ENCODE measurements around the gene FRYL. TPM values are rescaled to one million over a fixed set of nuclear protein-coding genes. Genes with fewer than 3 reads are reported as not detected.
"Not testable (repeated sequence)": the region's sequence is repeated elsewhere in the genome, so short reads cannot be mapped to it uniquely, and the experiment has no call there.

FRYL gene
- polyA plus RNA-seq, 1 experiment = 28.0 TPM

DNA sequence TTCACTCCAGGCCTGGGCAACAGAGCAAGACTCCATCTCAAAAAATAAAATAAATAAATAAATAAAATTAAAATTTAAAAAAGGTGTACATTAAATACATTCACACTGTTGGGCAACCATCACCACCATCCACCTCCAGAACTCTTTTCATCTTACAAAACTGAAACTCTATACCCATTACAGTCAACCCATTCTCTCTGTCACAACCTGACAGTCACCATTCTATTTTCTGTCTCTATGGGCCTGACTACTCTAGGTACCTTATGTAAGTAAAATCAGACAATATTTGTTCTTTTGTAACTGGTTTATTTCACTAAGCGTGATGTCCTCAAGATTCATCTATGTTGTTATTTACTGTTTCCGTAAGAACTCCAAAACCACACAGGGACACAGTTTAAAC lies 59.6 kb downstream of the FRYL start:
- no peak overlapping the region for H3K4me3 ChIP-seq (ENCODE audit: low read depth, low read length)
- CTCF ChIA-PET = no interaction called here
- POLR2A ChIA-PET = no interaction called here
- TF ChIP-seq, protein P1, sequence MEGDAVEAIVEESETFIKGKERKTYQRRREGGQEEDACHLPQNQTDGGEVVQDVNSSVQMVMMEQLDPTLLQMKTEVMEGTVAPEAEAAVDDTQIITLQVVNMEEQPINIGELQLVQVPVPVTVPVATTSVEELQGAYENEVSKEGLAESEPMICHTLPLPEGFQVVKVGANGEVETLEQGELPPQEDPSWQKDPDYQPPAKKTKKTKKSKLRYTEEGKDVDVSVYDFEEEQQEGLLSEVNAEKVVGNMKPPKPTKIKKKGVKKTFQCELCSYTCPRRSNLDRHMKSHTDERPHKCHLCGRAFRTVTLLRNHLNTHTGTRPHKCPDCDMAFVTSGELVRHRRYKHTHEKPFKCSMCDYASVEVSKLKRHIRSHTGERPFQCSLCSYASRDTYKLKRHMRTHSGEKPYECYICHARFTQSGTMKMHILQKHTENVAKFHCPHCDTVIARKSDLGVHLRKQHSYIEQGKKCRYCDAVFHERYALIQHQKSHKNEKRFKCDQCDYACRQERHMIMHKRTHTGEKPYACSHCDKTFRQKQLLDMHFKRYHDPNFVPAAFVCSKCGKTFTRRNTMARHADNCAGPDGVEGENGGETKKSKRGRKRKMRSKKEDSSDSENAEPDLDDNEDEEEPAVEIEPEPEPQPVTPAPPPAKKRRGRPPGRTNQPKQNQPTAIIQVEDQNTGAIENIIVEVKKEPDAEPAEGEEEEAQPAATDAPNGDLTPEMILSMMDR (IDR thresholded peaks at IDR 0.05; ENCODE audit: low read depth, low read length) = no peak
- DNase-seq (ENCODE audit: low read depth, low spot score) = no peak
- no peaks in the 10 kb centered on the region for H3K9me3 ChIP-seq (ENCODE audit: control insufficient read depth, insufficient read depth, low read length)
- H3K27me3 ChIP-seq (ENCODE audit: control insufficient read depth, insufficient read depth, low read length) = no peaks in the 10 kb centered on the region
- no peak overlapping the region for H3K27ac ChIP-seq (ENCODE audit: low read depth, low read length)

DNA sequence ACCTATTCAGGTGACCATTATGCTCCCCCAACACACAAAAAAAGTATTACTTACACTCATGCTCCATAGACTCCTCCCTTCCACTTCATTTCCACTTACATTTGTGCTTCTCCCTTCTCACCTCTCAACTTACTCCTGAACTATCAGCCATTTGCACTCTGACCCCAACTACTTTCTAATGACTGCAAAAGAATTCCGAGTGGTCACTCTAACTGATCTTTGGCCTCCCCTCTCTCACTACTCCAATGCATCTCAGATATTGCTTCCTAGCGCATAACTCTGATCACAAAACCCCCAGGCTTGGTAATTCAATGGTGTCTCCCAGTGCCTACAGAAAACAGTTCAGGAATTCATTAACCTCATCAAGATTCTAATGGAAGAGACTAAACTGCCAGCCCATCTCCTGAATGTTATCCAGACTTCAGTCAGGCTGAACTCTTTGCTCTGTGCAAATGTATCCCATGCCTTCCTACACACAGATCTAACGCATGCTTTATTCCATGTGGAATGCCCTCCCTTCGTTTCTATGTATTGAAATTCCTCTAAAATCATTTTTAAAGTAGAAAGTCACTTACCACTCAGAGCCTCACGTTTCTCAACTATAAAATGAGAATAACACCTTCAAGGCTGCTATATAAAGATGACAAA lies 61.1 kb downstream of the FRYL start:
- no peaks in the 10 kb centered on the region for H3K9me3 ChIP-seq (ENCODE audit: control insufficient read depth, insufficient read depth, low read length)
- POLR2A ChIA-PET = no interaction called here
- TF ChIP-seq, protein P1 (IDR thresholded peaks at IDR 0.05; ENCODE audit: low read depth, low read length) = no peak
- no peaks in the 10 kb centered on the region for H3K27me3 ChIP-seq (ENCODE audit: control insufficient read depth, insufficient read depth, low read length)
- no peak overlapping the region for H3K27ac ChIP-seq (ENCODE audit: low read depth, low read length)
- no peak for DNase-seq (ENCODE audit: low read depth, low spot score)
- CTCF ChIA-PET = no interaction called here
- H3K4me3 ChIP-seq (ENCODE audit: low read depth, low read length) = no peak overlapping the region

DNA sequence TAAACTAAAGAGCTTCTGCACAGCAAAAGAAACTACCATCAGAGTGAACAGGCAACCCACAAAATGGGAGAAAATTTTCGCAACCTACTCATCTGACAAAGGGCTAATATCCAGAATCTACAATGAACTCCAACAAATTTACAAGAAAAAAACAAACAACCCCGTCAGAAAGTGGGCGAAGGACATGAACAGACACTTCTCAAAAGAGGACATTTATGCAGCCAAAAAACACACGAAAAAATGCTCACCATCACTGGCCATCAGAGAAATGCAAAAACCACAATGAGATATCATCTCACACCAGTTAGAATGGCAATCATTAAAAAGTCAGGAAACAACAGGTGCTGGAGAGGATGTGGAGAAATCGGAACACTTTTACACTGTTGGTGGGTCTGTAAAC lies 63.8 kb downstream of the FRYL start:
- CTCF ChIA-PET; POLR2A ChIA-PET; H3K9me3 ChIP-seq (ENCODE audit: control insufficient read depth, insufficient read depth, low read length); H3K27ac ChIP-seq (ENCODE audit: low read depth, low read length); DNase-seq (ENCODE audit: low read depth, low spot score); H3K4me3 ChIP-seq (ENCODE audit: low read depth, low read length); H3K27me3 ChIP-seq (ENCODE audit: control insufficient read depth, insufficient read depth, low read length): not testable (repeated sequence)

DNA sequence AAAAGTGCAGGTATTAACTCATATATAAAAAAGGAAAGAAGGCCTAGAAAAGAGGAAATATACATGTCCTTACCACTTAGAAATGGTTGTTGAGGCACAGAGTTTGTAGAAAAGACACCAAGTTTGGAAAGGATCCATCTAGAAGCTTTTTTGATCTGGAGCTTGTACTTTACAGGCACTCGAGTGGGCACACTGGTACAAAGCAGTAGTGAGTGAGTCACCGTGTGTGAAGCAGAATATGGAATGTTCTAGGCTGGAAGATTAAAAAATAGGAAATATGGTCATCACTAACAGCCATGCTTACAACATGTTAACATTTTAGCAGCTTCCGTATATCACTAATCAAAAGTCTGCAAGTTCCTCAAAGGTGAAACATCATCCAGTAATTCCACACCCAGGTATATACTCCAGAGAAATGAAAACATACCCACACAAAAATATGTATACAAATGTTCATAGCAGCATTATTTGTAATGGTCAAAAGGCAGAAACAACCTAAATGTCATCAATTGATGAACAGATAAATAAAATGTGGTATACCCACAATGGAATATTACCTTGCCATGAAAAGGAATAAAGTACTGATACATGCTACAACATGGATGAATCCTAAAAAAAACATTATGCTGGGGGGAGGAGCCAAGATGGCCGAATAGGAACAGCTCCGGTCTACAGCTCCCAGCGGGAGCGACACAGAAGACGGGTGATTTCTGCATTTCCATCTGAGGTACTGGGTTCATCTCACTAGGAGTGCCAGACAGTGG lies 69.5 kb downstream of the FRYL start:
- ChIA-PET POLR2A (no interaction called here), CTCF (no interaction called here)
- H3K27ac ChIP-seq (ENCODE audit: low read depth, low read length) = no peak overlapping the region
- H3K27me3 ChIP-seq (ENCODE audit: control insufficient read depth, insufficient read depth, low read length) = no peaks in the 10 kb centered on the region
- no peaks in the 10 kb centered on the region for H3K9me3 ChIP-seq (ENCODE audit: control insufficient read depth, insufficient read depth, low read length)
- H3K4me3 ChIP-seq (ENCODE audit: low read depth, low read length) = no peak overlapping the region
- TF ChIP-seq, protein P1 (IDR thresholded peaks at IDR 0.05; ENCODE audit: low read depth, low read length) = no peak
- DNase-seq (ENCODE audit: low read depth, low spot score) = no peak

DNA sequence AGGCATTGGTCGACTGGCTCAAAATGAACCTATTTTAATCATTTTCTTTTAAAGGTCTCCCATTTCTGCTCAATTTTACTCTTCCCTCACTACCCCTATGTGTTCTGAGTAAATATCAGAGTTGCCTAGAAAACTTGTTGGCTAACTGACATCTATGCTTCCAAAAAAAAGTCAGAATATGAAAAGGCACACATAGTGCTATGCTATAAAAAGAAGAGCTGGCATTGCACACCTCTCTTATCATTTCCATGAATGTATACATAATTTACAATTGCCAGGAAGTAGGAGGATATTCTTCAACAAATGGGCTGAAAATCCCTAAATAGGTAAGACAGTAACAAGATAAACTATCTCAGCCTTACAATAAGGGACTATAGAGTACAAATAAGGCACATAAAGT lies 70.2 kb downstream of the FRYL start:
- ChIA-PET POLR2A (no interaction called here), CTCF (no interaction called here)
- H3K9me3 ChIP-seq (ENCODE audit: control insufficient read depth, insufficient read depth, low read length) = no peaks in the 10 kb centered on the region

More for the DNA sequence above, 70.2 kb downstream of the FRYL start:
- H3K27me3 ChIP-seq (ENCODE audit: control insufficient read depth, insufficient read depth, low read length) = no peaks in the 10 kb centered on the region
- no peak overlapping the region for H3K27ac ChIP-seq (ENCODE audit: low read depth, low read length)
- H3K4me3 ChIP-seq (ENCODE audit: low read depth, low read length) = no peak overlapping the region
- DNase-seq (ENCODE audit: low read depth, low spot score) = no peak
- TF ChIP-seq, protein P1 (IDR thresholded peaks at IDR 0.05; ENCODE audit: low read depth, low read length) = no peak
